Testis (tissue), 3 donors: ENCODE data around the gene LRRC8D. TPM values are rescaled to one million over a fixed set of nuclear protein-coding genes. Genes with fewer than 3 reads are reported as not detected.

Experiments
- DNase-seq: peaks from one replicate; pipeline ENCODE4 v3.0.0-alpha.2; 2019
- H3K27ac ChIP-seq, 2 donors: fragments of 200-600 bp; sonication (generic); one replicate each; pipeline ENCODE4 v1.5.1; 2019
- H3K27me3 ChIP-seq: fragments of 200-600 bp; sonication (generic); one replicate; pipeline ENCODE4 v1.5.1; 2019
- H3K36me3 ChIP-seq: fragments of 200-600 bp; sonication (generic); one replicate; pipeline ENCODE4 v1.5.1; 2017; ENCODE audit warnings: low read depth; ENCODE audit errors: missing control alignments
- H3K4me1 ChIP-seq: fragments of 200-600 bp; sonication (generic); one replicate; pipeline ENCODE4 v1.5.1; 2019
- H3K4me3 ChIP-seq, 2 donors: fragments of 200-600 bp; sonication (generic); one replicate each; pipeline ENCODE4 v1.5.1; 2017 to 2019
- H3K9me3 ChIP-seq: fragments of 200-600 bp; sonication (generic); one replicate; pipeline ENCODE4 v1.5.1; 2017
- POLR2A ChIP-seq: fragments of 450-650 bp; IDR thresholded peaks from one replicate; pipeline ENCODE4 v1.6.1; 2017; ENCODE audit warnings: antibody characterized with exemption, mild to moderate bottlenecking, moderate library complexity
- WGBS, 2 donors: methylation state at CpG; one replicate each; pipeline ENCODE4 v1.1.5; 2018; 5-methylcytosine and 5-hydroxymethylcytosine counted together
- intact Hi-C: fragments of 100-400 bp; cut with DNase I; formaldehyde crosslinking; loops from one replicate; pipeline ENCODE4 v1.15.1; 2023; ENCODE audit warnings: low total_unique reads
- polyA plus RNA-seq: library from polyadenylated mRNA; stranded (reverse); fragments of 350-450 nt; fragmentation: Illumina TruSeq; extraction: RNeasy Lipid Tissue Mini Kit (QIAGEN cat#74804); gene quantifications from one replicate; pipeline ENCODE4 v1.2.3, GENCODE V29; 2014; ENCODE audit warnings: low read depth, low replicate concordance; ENCODE audit not compliant: insufficient read depth
- total RNA-seq, 2 donors: library from RNA; depleted of rRNA; stranded (reverse); fragments of >200 nt; gene quantifications; one replicate each; pipeline ENCODE4 v1.2.3, GENCODE V29; 2016
- TF ChIP-seq, protein P1 (sequence below), 3 experiments: fragments of 450-650 bp in 2 of 3; fragments of 200-600 bp in 1 of 3; sonication (generic) in 1 of 3; IDR thresholded peaks; one replicate each; pipeline ENCODE4 v1.5.1; 2016 to 2019; ENCODE audit warnings: antibody characterized with exemption in 3 of 3, mild to moderate bottlenecking in 2 of 3, moderate library complexity in 1 of 3

Gene LRRC8D
- total and polyA plus RNA-seq, 3 donors from 2014 or later = 20.8 to 46.1 (median 41.1) TPM

DNA sequence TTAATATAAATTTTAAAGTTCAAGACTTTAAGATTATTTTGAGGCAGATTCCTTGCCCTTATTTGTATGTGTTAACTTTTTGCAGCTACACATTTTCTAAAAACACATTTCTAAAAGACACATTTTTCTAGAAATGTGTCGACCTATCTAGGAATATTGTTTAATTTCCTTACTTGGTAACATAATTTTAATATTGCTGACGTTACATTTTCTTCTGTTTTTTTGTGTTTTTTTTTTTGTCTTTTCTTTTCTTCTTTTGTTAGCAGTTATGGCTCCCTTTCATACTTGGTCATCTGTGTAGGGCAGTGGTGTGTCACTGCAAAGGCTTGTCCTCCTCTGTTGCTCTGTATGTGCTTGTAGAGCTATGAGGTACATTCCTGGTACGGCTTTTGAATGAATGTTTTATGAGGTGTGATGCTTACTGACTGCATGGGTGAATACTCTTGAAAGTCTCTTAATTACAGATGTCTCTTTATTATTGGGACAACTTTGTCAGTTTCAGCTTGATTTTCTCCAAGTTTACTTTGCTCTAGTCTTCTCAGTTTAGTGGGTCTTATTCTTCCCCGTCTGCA lies 30.1 kb downstream of the LRRC8D start:
- Histone ChIP-seq H3K36me3 (no peaks in the 10 kb centered on the region), H3K4me3 (no peak overlapping the region), H3K27ac (no peak overlapping the region), H3K27me3 (no peaks in the 10 kb centered on the region), H3K9me3 (no peaks in the 10 kb centered on the region), H3K4me1 (no peaks in the 10 kb centered on the region)
- no peak for TF ChIP-seq POLR2A
- TF ChIP-seq, protein P1, sequence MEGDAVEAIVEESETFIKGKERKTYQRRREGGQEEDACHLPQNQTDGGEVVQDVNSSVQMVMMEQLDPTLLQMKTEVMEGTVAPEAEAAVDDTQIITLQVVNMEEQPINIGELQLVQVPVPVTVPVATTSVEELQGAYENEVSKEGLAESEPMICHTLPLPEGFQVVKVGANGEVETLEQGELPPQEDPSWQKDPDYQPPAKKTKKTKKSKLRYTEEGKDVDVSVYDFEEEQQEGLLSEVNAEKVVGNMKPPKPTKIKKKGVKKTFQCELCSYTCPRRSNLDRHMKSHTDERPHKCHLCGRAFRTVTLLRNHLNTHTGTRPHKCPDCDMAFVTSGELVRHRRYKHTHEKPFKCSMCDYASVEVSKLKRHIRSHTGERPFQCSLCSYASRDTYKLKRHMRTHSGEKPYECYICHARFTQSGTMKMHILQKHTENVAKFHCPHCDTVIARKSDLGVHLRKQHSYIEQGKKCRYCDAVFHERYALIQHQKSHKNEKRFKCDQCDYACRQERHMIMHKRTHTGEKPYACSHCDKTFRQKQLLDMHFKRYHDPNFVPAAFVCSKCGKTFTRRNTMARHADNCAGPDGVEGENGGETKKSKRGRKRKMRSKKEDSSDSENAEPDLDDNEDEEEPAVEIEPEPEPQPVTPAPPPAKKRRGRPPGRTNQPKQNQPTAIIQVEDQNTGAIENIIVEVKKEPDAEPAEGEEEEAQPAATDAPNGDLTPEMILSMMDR (IDR thresholded peaks at IDR 0.05) = no peak
- WGBS, 2 donors = 86 to 97% methylated on average over 4 of the region's 4 CpGs
- intact Hi-C loops = no loop called here
- no peak for DNase-seq

- no peaks in the 10 kb centered on the region for H3K9me3 ChIP-seq
- TF ChIP-seq POLR2A = no peak
- TF ChIP-seq, protein P1 (IDR thresholded peaks at IDR 0.05) = no peak
- intact Hi-C loops = no loop called here
- no peaks in the 10 kb centered on the region for H3K36me3 ChIP-seq
- 89 to 91% methylated on average over 2 of the region's 2 CpGs for whole genome bisulfite sequencing, 2 donors
- H3K27ac ChIP-seq = no peak overlapping the region
- H3K4me3 ChIP-seq = no peak overlapping the region
- DNase-seq = no peak
- no peaks in the 10 kb centered on the region for H3K27me3 ChIP-seq
- H3K4me1 ChIP-seq = no peaks in the 10 kb centered on the region
Observed at GRCh38 chr1:89854140-89854539, 33.3 kb downstream of the LRRC8D start.

GRCh38 chr1:89855413-89856123 lies 34.7 kb downstream of the LRRC8D start:
- no peaks in the 10 kb centered on the region for H3K4me1 ChIP-seq
- H3K4me3 ChIP-seq = no peak overlapping the region
- no peaks in the 10 kb centered on the region for H3K36me3 ChIP-seq
- no peak for DNase-seq
- TF ChIP-seq, protein P1 (IDR thresholded peaks at IDR 0.05) = no peak
- no peak for TF ChIP-seq POLR2A
- H3K9me3 ChIP-seq = no peaks in the 10 kb centered on the region
- H3K27me3 ChIP-seq = no peaks in the 10 kb centered on the region
- no peak overlapping the region for H3K27ac ChIP-seq
- intact Hi-C loops = no loop called here
- WGBS, 2 donors = 74 to 76% methylated on average over 2 of the region's 2 CpGs

DNA sequence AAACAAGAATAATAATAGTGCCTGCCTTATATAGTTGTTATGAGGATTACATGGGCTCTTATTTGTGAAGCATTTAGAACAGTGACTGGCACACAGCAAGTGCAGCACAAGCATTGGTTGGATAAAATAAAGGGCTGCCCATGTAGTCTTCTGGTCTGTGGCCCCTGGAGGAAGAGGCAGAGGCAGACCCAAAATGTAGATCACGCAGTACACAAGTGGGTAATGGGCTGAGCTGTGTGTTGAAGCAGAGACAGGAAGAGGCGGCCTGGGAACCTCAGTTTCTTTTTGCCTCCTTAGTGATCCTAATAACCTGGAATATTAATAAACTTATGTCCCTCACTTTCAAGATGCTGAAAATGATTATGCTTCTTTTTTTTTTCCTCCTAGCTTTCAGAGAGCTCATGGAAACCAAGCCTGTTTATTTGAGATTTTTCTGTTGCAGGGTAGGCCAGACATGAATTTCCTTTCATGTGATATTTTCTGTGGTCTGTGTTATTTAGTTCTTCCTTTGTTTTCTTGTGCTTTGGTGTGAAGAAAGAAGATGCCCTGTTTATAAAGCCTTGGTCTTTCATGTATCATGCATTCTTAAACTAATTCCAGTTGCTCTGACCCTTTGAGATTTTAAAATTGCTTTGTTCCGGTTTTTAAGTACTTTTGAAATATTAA lies 42.5 kb downstream of the LRRC8D start:
- Histone ChIP-seq H3K27me3 (no peaks in the 10 kb centered on the region), H3K9me3 (no peaks in the 10 kb centered on the region), H3K36me3 (no peaks in the 10 kb centered on the region), H3K4me1 (no peaks in the 10 kb centered on the region), H3K4me3 (no peak overlapping the region), H3K27ac (no peak overlapping the region)
- DNase-seq = no peak
- TF ChIP-seq, protein P1 (IDR thresholded peaks at IDR 0.05) = no peak
- no peak for TF ChIP-seq POLR2A
- 83 to 86% methylated on average over 3 of the region's 3 CpGs for WGBS, 2 donors
- intact Hi-C loops = no loop called here
